Stimulated activated CD4-positive, alpha-beta T cell treated with anti-CD3 and anti-CD28 coated beads, Interleukin-4, amount 100 ng/mL, for 48 hours (primary cell): Measurements from ENCODE around the gene AZIN2.
"Not testable (repeated sequence)": the region's sequence is repeated elsewhere in the genome, so short reads cannot be mapped to it uniquely, and the experiment has no call there.

Source experiments
- DNase-seq, 2 donors: peaks; one replicate each; pipeline ENCODE4 v3.0.0-alpha.2; 2020; ENCODE audit warnings: low read depth in 2 of 2

The AZIN2 gene

GRCh38 chr1:33080885-33081553 lies at the start of gene AZIN2:
Gene AZIN2, plus strand, starts transcription at chr1:33081153. Its CDS starts 1,097 bp downstream, at chr1:33082250.
- peak; percentile 93 to 99 for DNase-seq

GRCh38 chr1:33031506-33031905 lies 49.4 kb upstream of the AZIN2 start:
- DNase-seq, result no peak

GRCh38 chr1:33032126-33032869 lies 48.7 kb upstream of the AZIN2 start:
- DNase-seq, result no peak

GRCh38 chr1:33036051-33036525 lies 44.9 kb upstream of the AZIN2 start:
- DNase-seq, result no peak

- DNase-seq, result peak; percentile 86 to 93
Measured at GRCh38 chr1:33036526-33037503, 44.1 kb upstream of the AZIN2 start, which contains the start of gene AK2. Gene AK2, minus strand, starts transcription at chr1:33036883. Its CDS starts 55 bp downstream, at chr1:33036828.

- no peak for DNase-seq
Measured at GRCh38 chr1:33039840-33040239, 41.1 kb upstream of the AZIN2 start.

- DNase-seq, result no peak
Measured at GRCh38 chr1:33041026-33041425, 39.9 kb upstream of the AZIN2 start.

GRCh38 chr1:33042831-33043230 lies 38.1 kb upstream of the AZIN2 start:
- DNase-seq, result no peak

- DNase-seq, result no peak
Measured at GRCh38 chr1:33043267-33044092, 37.5 kb upstream of the AZIN2 start.

- DNase-seq, result no peak
Measured at GRCh38 chr1:33045246-33045645, 35.7 kb upstream of the AZIN2 start.

- DNase-seq, result no peak
Measured at GRCh38 chr1:33045814-33046213, 35.1 kb upstream of the AZIN2 start.

- not testable (repeated sequence) for DNase-seq
Measured at GRCh38 chr1:33046234-33046633, 34.7 kb upstream of the AZIN2 start.

- no peak for DNase-seq
Measured at GRCh38 chr1:33047290-33047689, 33.7 kb upstream of the AZIN2 start.

GRCh38 chr1:33047839-33048305 lies 33.1 kb upstream of the AZIN2 start:
- no peak for DNase-seq

GRCh38 chr1:33048426-33048825 lies 32.5 kb upstream of the AZIN2 start:
- no peak for DNase-seq

- no peak for DNase-seq
Measured at GRCh38 chr1:33049371-33049770, 31.6 kb upstream of the AZIN2 start.

- DNase-seq, result no peak
Measured at GRCh38 chr1:33050221-33051076, 30.5 kb upstream of the AZIN2 start.

GRCh38 chr1:33055210-33056008 lies 25.5 kb upstream of the AZIN2 start:
- peak in 1 of 2 donors; percentile 10 for DNase-seq

GRCh38 chr1:33056426-33056825 lies 24.5 kb upstream of the AZIN2 start:
- DNase-seq, result no peak
